ENCODE measurements around the gene GALNTL6.

Gene GALNTL6

GRCh38 chr4:172865103-172865502, 1051.9 kb downstream of the GALNTL6 start:
- Histone ChIP-seq H3K9me3 (ENCODE audit: insufficient read depth, low read length) (peaks cover 6% of the 10 kb centered on the region; the same call in 1 of the 2 replicates), H3K36me3 (ENCODE audit: insufficient read depth, insufficient read length, low read length) (no peaks in the 10 kb centered on the region), H3K4me3 (ENCODE audit: insufficient read length, low read depth) (no peak overlapping the region), H3K9ac (ENCODE audit: insufficient read length, low read depth) (no peak overlapping the region), H3K27me3 (ENCODE audit: insufficient read depth, insufficient read length) (no peaks in the 10 kb centered on the region), H3K4me1 (ENCODE audit: insufficient read depth, insufficient read length) (no peaks in the 10 kb centered on the region)
- DNase-seq (ENCODE audit: low read depth, low spot score) = no peak
- TF ChIP-seq ZNF274 (IDR thresholded peaks at IDR 0.05; ENCODE audit: low read depth, low read length) (no peak), YY1 (IDR thresholded peaks at IDR 0.05; ENCODE audit: insufficient read depth, insufficient read length) (no peak), SUZ12 (IDR thresholded peaks at IDR 0.05; ENCODE audit: extremely low read depth, insufficient read depth, insufficient read length) (no peak)

- Histone ChIP-seq H3K4me1 (ENCODE audit: insufficient read depth, insufficient read length) (no peaks in the 10 kb centered on the region), H3K36me3 (ENCODE audit: insufficient read depth, insufficient read length, low read length) (no peaks in the 10 kb centered on the region), H3K27me3 (ENCODE audit: insufficient read depth, insufficient read length) (no peaks in the 10 kb centered on the region), H3K4me3 (ENCODE audit: insufficient read length, low read depth) (no peak overlapping the region), H3K9me3 (ENCODE audit: insufficient read depth, low read length) (peaks cover 6% of the 10 kb centered on the region; the same call in 1 of the 2 replicates), H3K9ac (ENCODE audit: insufficient read length, low read depth) (no peak overlapping the region)
- no peak for TF ChIP-seq SUZ12 (IDR thresholded peaks at IDR 0.05; ENCODE audit: extremely low read depth, insufficient read depth, insufficient read length)
- DNase-seq (ENCODE audit: low read depth, low spot score) = no peak
These were observed 1052.4 kb downstream of the GALNTL6 start for GRCh38 chr4:172865531-172866127.

DNA sequence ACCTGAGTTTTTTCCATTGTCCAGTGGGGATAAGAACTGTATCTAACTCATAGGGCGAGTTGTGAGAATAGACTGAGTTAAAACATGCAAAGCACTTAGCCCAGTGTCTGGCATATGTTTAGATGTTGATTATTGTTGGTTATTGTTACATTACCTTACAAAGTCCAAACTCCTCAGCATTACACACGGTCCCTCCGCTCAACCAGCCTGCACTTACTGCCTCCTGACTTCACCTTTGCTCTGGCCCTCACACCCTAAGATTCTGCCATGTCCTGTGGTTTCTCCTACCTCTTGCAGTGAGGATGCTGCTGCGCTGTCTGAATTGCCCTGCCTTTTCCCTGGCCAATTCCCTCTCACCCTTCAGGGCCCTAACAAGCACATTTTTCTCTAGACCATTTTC, 1053.2 kb downstream of the GALNTL6 start:
- Histone ChIP-seq H3K4me1 (ENCODE audit: insufficient read depth, insufficient read length) (no peaks in the 10 kb centered on the region), H3K36me3 (ENCODE audit: insufficient read depth, insufficient read length, low read length) (no peaks in the 10 kb centered on the region), H3K9ac (ENCODE audit: insufficient read length, low read depth) (no peak overlapping the region), H3K4me3 (ENCODE audit: insufficient read length, low read depth) (no peak overlapping the region), H3K9me3 (ENCODE audit: insufficient read depth, low read length) (peaks cover 6% of the 10 kb centered on the region; the same call in 1 of the 2 replicates), H3K27me3 (ENCODE audit: insufficient read depth, insufficient read length) (no peaks in the 10 kb centered on the region)
- DNase-seq (ENCODE audit: low read depth, low spot score) = no peak
- no peak for TF ChIP-seq SUZ12 (IDR thresholded peaks at IDR 0.05; ENCODE audit: extremely low read depth, insufficient read depth, insufficient read length)
- TF ChIP-seq ZNF274 (IDR thresholded peaks at IDR 0.05; ENCODE audit: low read depth, low read length) = no peak
- TF ChIP-seq YY1 (IDR thresholded peaks at IDR 0.05; ENCODE audit: insufficient read depth, insufficient read length) = no peak

GRCh38 chr4:172867835-172868234, 1054.6 kb downstream of the GALNTL6 start:
- H3K36me3 ChIP-seq (ENCODE audit: insufficient read depth, insufficient read length, low read length) = no peaks in the 10 kb centered on the region
- no peak overlapping the region for H3K9ac ChIP-seq (ENCODE audit: insufficient read length, low read depth)
- H3K4me3 ChIP-seq (ENCODE audit: insufficient read length, low read depth) = no peak overlapping the region
- H3K27me3 ChIP-seq (ENCODE audit: insufficient read depth, insufficient read length) = no peaks in the 10 kb centered on the region
- peaks cover 3% of the 10 kb centered on the region; the same call in 1 of the 2 replicates for H3K9me3 ChIP-seq (ENCODE audit: insufficient read depth, low read length)
- DNase-seq (ENCODE audit: low read depth, low spot score) = no peak
- no peaks in the 10 kb centered on the region for H3K4me1 ChIP-seq (ENCODE audit: insufficient read depth, insufficient read length)
- TF ChIP-seq SUZ12 (IDR thresholded peaks at IDR 0.05; ENCODE audit: extremely low read depth, insufficient read depth, insufficient read length) (no peak), ZNF274 (IDR thresholded peaks at IDR 0.05; ENCODE audit: low read depth, low read length) (no peak), YY1 (IDR thresholded peaks at IDR 0.05; ENCODE audit: insufficient read depth, insufficient read length) (no peak)

- DNase-seq (ENCODE audit: low read depth, low spot score) = no peak
- no peak overlapping the region for H3K9ac ChIP-seq (ENCODE audit: insufficient read length, low read depth)
- no peaks in the 10 kb centered on the region for H3K9me3 ChIP-seq (ENCODE audit: insufficient read depth, low read length)
- TF ChIP-seq YY1 (IDR thresholded peaks at IDR 0.05; ENCODE audit: insufficient read depth, insufficient read length) (no peak), ZNF274 (IDR thresholded peaks at IDR 0.05; ENCODE audit: low read depth, low read length) (no peak), SUZ12 (IDR thresholded peaks at IDR 0.05; ENCODE audit: extremely low read depth, insufficient read depth, insufficient read length) (no peak)
- H3K36me3 ChIP-seq (ENCODE audit: insufficient read depth, insufficient read length, low read length) = no peaks in the 10 kb centered on the region
- H3K4me1 ChIP-seq (ENCODE audit: insufficient read depth, insufficient read length) = no peaks in the 10 kb centered on the region
- no peak overlapping the region for H3K4me3 ChIP-seq (ENCODE audit: insufficient read length, low read depth)
- H3K27me3 ChIP-seq (ENCODE audit: insufficient read depth, insufficient read length) = no peaks in the 10 kb centered on the region
These were observed 1055.1 kb downstream of the GALNTL6 start for GRCh38 chr4:172868271-172868670.

DNA sequence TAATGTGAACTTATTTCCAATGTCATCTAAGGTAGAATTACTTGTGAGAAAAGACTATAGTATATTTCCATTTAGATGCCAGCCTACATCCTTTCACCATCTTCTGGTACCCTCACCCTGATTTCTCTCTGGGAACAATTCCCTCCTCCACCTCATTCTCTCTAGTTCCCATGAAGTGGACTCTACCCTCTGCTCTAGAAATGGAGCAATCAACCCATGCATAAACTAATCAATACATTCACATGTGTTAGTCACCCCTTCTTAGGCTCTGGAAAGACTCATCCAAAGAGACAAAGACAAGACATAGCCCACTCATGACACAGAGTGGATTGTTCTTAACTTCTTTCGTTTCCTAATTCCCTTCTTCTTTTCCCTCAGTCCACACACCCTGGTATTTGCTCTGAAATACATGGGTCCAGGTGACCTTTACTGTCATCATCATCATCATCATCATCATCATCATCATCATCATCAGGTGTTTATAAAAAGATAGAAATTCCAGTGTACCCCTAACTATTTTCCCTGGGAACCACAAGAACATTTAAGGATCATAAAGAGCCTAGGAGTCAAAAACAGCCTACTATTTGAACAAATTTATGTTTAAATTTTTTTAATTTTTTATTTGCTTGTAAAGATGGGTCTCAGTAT, 1056.5 kb downstream of the GALNTL6 start:
- no peaks in the 10 kb centered on the region for H3K9me3 ChIP-seq (ENCODE audit: insufficient read depth, low read length)
- no peak overlapping the region for H3K9ac ChIP-seq (ENCODE audit: insufficient read length, low read depth)
- H3K4me3 ChIP-seq (ENCODE audit: insufficient read length, low read depth) = no peak overlapping the region
- TF ChIP-seq SUZ12 (IDR thresholded peaks at IDR 0.05; ENCODE audit: extremely low read depth, insufficient read depth, insufficient read length) (no peak), ZNF274 (IDR thresholded peaks at IDR 0.05; ENCODE audit: low read depth, low read length) (no peak), YY1 (IDR thresholded peaks at IDR 0.05; ENCODE audit: insufficient read depth, insufficient read length) (no peak)
- no peaks in the 10 kb centered on the region for H3K36me3 ChIP-seq (ENCODE audit: insufficient read depth, insufficient read length, low read length)
- H3K4me1 ChIP-seq (ENCODE audit: insufficient read depth, insufficient read length) = no peaks in the 10 kb centered on the region
- H3K27me3 ChIP-seq (ENCODE audit: insufficient read depth, insufficient read length) = no peaks in the 10 kb centered on the region
- DNase-seq (ENCODE audit: low read depth, low spot score) = no peak

- Histone ChIP-seq H3K36me3 (ENCODE audit: insufficient read depth, insufficient read length, low read length) (no peaks in the 10 kb centered on the region), H3K4me1 (ENCODE audit: insufficient read depth, insufficient read length) (no peaks in the 10 kb centered on the region), H3K27me3 (ENCODE audit: insufficient read depth, insufficient read length) (no peaks in the 10 kb centered on the region), H3K4me3 (ENCODE audit: insufficient read length, low read depth) (no peak overlapping the region), H3K9me3 (ENCODE audit: insufficient read depth, low read length) (no peaks in the 10 kb centered on the region), H3K9ac (ENCODE audit: insufficient read length, low read depth) (no peak overlapping the region)
- TF ChIP-seq YY1 (IDR thresholded peaks at IDR 0.05; ENCODE audit: insufficient read depth, insufficient read length) (no peak), SUZ12 (IDR thresholded peaks at IDR 0.05; ENCODE audit: extremely low read depth, insufficient read depth, insufficient read length) (no peak)
- no peak for DNase-seq (ENCODE audit: low read depth, low spot score)
These were observed 1058.2 kb downstream of the GALNTL6 start for GRCh38 chr4:172871381-172871780.
